CD4-positive, alpha-beta T cell treated with Interleukin-12 subunit alpha and Interleukin-12 subunit beta, for 1 hour (primary cell): ENCODE measurements around the gene IMPA2.
"Not testable (repeated sequence)": the region's sequence is repeated elsewhere in the genome, so short reads cannot be mapped to it uniquely, and the experiment has no call there.

Source experiments
- DNase-seq: peaks from one replicate; pipeline ENCODE4 v3.0.0-alpha.2; 2020

IMPA2 gene

DNA sequence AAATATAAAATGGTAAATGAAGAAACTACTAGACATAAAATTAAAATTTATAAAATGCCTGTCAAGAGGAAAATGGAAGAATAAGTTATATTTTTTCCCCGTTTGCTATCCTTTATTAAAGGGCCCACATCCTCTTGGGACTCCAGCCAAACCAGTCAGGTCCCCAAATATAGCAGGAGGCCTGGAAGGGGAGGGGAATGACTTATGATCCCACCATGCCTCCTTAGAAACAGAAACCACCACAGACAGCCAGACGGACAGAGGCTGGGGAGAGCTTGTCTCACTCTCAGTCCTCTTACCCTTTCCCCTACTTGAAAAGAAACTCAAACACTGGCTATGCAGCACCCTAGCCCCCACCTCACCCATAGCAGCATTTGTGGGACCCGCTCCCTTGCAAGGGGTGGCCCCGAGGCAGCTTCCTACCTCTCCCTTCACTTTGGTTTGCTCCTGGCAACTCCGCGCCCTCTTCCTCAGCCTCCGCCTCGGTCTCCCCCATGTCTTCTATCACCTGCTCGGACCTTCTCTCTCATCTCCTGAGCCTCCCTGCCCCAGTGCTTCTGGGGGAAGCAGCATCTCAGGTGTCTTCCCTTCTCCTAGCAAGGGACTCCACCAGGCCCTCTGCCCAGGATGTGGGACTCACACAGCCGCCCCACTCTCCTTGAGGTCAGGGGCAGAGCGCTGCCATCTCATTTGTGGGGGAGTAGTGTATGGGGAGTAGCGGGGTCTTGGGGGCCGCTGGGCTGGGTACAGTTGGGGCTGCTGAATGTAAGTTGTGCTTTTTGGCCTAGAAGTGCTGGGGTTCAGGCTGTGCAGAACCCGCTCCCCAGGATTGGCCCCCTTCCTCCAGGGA lies 75.0 kb downstream of the IMPA2 start:
- DNase-seq = no peak

DNA sequence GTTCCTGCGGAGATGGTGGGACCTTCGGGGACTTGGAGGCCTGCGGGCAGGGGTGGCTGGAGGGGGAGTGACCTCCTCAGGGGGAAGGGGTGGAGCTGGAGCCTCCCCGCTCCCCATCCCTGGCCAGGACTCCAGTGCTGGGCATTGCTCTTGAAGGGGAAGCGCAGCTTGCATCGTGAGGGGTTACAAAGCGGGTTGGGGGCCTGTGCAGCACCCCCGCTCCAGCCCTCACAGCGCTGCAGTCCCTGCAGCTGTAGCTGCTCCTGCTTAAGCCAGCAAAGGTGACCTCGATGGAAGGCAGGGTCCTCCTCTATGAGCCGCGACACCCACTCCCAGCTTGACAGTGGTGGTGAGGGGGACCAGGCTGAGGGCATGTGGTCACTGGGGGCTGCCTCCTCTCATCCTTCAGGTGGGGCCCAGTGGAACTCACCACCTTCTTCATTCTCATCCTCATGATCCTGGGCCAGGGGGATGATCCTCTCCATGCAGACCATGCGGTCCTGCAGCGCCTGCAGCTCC lies 75.6 kb downstream of the IMPA2 start:
- DNase-seq = no peak

DNA sequence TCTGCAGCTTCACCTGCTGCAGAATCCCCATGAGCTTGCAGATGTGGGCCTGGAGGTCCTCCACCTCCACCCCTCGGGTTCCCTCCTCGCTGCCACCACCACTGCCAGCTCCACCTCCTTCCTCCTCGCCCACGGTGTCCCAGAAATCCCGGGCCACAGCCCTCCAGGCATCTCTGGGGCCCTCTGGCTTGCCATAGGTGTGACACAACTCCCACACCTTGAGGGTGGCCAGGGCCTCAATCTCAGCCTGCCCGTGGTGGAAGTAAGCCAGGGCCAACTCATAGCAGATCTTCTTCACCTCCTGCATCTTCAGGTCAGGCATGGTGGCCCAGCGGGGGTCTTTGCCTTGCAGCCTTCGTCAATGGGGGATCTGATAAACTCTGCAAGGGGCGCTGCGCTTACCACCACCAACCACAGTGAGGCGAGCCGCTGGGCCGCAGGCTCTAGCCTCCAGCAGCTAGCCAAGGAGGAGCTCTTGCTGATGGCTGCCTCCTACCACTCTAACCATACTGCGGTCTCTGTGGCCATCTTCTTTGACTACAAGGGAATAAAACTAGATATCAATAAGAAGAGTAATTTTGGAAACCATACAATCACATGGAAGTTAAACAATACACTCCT lies 76.2 kb downstream of the IMPA2 start:
- no peak for DNase-seq

DNA sequence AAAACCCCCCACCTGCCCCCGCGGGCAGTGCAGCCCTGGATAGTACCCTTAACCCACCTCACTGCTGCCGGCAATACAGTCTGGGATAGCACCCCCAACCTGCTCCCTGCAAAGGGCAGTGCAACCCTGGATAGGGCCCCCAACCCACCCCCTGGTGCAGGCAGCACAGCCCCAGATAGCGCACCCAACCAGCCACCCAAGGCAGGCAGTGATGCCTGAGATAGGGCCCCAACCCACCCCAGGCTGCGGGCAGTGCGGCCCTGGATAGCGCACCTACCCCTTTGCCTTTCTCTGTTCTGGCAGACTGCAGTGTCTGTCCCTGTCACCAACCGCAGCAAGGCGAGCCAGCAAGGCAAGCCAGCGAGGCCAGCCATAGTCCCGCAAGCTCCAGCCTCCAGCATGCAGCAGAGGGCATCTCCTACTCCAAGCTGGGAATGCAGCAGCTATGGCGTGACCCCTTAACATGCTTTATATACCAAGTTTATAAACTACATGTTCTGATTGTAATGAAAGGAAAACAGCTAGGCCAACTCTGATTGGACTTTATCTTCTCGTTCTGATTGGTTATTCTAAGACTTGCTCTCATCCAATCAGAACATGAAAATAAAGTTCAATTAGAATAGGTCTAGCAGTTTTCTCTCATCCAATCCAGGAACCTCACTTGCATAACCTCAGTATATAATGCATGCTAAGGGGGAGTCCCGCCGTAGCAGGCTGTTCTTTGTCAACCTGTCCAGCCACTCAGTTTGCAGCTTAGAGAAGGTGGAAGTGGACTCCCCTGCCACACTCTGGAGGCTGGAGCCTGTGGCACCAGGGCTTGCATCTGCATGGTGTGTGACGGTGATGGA lies 78.3 kb downstream of the IMPA2 start:
- DNase-seq = no peak

DNA sequence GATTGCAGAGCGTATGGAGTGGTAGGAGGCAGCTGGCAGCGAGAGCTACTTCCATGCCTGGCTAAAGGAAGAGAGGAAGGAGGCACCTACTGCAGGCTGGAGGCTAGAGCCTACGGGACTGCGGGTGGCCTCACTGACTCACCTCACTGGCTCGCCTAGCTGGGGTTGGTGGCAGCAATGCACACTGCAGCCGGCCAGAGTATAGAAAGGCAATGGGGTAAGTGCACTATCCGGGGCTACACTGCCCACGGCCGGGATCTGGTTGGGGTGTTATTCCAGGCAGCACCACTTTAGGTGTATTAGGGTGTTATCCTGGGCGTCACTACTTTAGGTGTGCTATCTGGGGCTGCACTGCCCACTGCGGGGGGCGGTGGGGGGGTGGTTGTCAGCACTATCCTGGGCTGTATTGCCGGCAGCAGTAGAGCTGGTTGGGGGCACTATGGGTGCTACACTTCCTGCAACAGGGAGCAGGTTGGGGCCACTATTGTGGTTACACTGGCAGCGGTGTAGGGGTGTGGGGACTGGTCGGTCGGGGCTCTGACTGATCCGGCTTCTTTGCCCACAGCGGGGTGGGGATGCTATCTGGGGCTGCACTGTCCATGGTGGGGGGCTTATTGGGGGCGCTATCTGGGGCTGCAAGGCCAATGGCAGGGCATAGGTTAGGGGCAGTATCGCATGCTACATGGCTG lies 79.0 kb downstream of the IMPA2 start:
- DNase-seq = no peak

DNA sequence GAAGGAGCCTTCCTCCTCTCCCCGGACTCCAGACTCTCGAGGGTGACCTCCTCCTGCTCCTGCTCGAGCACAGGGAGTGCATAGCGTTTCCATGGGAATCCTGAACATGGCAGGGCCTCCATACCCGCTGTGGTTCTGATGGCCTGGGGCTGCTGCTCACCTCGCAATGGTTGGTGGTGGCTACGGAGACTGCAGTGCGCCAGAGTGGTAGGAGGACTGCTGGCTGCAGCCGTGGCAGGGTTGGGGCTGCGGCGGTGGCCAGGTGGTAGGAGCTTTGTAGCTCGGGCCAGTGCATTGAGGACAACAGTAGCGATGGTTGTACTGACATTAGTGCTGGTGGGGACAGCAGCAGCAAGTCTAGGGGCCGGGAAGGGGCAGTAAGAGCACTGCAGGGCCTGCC lies 80.4 kb downstream of the IMPA2 start:
- no peak for DNase-seq

DNA sequence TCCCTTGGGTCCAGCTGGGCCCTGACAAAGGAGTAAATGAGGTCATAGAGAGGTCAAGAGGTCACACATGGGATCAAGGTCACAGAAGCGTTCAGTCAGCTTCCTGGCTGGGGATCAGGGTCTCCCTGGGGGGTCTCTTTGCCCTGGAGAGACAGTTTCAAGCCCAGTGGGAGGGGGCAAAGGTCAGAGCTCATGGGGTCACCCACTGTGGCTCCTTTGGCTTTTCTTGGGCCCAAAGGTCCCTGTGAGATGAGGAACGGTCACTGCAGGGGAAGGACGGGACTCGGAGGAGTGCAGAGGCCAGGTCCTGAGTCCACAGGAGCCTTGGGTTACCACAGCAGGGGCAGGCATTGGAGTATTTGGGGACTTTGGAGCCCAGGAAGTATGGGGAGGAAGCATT lies 81.7 kb downstream of the IMPA2 start:
- DNase-seq = no peak

DNA sequence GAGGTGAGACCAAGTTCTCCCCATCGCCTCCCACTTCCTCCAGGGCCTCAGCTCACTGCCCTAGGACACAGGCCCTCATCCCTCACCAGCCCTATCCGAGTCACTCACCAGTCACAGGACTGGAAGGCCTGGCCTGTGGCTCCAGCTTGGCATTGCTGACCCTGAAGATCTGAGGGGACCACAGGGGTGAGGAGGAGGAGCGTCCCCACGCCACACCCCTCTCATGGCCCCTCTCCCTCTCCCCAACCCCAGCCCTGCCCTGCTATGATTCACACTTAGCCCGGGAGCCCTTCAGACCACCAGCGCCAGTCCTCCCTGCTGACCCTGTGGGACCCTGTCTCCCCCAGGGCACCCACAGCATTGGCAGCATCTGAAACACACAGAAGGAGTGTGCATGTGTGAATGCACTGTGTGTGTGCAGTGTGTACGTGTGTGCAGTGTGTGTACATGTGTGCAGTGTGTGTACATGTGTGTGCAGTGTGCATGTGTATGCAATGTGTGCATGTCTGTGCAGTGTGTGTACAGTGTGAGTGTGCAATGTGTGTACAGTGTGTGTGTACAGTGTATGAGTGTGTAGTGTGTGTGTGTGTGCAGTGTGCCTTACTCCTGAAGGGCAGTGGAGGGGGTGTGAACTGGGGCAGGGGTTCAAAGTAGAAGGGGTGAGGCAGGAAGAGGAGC lies 82.9 kb downstream of the IMPA2 start:
- no peak for DNase-seq

DNA sequence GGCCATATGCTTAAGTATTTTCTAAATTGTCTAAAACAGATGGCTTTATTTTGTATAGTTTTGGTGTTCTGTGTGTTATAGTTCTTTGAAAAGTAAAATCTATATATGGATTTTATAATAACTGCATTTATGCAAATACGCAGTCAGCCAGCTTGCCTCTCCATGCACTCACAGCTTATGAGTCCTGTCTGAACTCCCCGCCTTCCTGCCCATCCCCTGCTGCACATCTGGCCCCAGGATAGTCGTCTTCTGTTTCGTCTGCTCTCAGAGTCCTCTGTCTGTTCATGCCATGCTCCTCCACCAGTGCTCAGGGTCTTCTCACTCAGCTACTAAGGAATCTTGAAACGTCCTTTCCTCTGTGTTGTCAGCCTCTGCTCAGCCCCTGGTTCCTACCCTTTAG lies 84.1 kb downstream of the IMPA2 start:
- no peak for DNase-seq

DNA sequence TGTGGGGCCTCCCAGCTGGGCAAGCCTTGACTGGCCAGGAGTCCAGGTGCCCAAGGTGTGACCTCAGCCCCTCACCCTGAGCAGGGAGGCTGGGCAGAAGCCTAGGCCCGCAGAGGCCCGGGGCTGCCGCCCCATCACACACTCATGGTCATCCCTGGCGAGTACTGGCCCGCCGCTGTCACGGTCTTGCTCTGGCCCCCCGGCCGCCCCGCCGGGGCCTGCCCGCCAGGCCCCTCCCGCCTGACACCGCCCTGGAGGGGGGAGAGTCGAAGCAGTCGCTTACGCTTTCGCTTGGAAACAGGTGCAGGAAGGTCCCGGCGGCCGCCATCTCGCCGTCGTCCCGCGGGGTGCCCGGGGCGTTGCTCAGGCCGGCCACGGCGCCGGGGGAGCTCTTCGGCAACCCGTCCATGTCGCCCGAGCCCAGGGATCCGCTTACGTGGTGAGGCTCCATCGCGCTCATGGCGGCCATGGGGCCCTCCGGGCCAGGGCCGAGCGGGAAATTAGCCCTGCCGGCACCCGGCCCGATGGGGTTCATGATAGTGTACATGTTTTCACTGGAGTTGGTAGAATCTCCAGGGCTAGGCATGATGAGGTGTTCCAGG lies 85.7 kb downstream of the IMPA2 start:
- no peak for DNase-seq

DNA sequence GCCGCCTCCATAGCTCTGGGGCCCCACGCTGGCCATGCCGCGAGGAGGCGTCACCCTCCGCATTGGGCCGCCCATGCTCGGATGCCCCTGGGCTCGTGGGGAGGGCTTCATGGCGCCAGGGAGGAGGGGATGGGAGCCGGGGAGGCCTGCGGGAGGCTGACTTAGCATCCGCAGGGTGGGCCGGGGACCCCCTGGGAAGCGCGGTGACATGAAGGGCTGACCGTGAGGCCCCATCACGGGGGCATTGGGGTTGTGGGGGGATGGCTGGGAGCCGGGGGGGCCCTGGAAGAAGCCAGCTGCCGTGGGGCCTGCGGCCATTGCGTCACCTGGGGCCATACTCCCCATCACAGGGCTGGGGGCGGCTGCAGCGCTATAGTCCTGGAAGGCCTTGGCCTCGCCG lies 86.4 kb downstream of the IMPA2 start:
- DNase-seq = no peak

DNA sequence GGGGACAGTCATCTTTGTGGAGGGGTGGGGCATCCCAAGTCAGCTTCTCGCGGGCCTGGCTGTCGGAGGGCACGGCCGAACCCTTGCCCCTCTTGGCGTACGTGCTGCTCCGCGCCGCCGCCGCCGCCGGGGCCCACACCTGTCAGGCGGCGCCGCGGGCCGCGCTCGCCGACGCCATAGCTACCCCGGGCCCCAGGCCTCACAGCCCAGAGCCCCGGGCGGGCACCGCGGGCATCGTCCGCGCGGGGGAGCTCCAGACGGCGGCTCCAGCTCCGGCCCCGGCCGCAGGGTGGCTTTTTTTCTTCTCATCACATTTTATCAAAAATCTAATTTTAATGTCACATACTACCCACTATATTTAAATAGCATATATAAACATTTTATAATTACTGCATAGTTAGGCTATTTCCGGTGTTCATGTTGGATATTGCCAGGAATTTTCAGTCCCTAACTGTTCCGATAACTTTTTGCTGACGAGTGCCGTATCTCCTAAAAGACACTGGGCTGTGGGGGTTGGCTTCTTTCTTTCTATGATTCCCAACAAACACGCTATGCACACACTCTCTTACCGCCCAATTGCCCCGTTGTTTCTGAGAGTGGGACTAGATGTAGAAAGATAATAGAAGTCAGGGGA lies 87.1 kb downstream of the IMPA2 start:
- not testable (repeated sequence) for DNase-seq

DNA sequence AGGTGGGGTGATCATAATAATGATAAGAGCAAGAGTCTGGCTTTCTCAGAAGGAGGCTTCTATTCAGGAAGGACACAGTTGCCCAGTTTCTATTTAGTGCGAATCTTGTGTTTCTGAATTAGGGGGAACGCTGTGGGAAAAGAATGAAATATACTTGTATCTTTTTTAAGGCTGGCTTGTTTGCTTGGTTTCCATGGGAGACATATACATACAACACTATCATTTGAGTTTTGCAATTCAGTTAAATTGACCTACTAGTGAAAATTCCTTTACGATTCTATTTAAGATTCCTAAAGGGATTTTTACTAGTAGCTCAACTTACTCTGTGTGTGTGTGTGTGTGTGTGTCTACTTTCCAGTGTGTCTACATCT lies 87.6 kb downstream of the IMPA2 start:
- no peak for DNase-seq

DNA sequence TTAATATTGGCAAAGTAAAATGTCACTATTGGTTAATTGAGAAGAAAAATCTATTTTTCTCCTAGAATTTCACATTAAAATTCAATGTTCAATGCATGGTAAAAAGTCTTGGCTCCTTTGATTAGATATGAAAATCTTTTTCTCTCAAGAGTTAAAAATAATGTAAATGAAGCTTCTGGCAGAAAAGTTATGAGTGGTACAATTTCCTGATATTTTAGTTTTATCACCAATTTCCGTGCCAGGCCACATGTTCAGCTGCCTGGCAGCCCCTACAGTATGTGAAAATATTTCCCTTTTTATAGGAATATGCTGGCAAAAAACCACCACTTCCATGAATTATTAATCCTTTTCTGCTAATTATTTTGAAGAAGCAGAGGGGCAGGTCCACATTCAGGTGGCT lies 89.8 kb downstream of the IMPA2 start:
- DNase-seq = not testable (repeated sequence)

DNA sequence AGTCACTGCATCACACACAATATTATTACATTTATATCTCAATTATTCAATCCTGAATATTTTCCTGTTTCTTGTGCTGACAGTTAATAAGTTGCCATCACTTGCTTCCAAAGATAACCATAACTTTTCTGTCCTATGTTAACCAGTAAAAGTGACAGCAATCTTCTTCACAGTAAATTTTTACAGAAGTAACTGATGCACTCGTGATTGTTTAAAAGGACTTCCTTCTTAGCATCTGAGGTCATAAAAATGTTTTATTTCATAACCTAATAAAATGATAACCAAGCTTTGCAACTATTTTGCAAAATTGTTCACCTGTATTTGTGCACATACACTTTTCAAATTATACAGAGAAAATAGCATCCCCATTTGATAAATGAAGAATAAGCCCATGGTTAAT lies 91.7 kb downstream of the IMPA2 start:
- no peak for DNase-seq

DNA sequence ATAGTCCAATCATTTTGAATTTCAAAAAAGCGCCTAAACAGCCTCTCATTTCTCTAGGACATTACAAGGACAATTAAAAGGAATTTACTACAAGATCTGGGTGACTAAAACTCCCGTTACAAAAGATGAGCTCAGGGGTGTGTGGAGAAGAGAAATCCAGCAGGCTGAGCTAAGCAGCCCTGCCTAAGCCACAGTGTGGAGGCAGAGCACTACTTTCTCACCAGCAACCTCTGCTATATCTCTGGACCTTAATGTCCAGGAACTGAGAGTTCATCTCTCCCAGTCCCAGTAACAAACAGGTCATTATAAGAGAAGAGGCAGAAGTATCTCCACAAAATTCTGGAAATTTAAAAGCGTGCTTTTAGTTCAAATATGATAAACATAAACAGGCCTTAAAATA lies 93.4 kb downstream of the IMPA2 start:
- no peak for DNase-seq

DNA sequence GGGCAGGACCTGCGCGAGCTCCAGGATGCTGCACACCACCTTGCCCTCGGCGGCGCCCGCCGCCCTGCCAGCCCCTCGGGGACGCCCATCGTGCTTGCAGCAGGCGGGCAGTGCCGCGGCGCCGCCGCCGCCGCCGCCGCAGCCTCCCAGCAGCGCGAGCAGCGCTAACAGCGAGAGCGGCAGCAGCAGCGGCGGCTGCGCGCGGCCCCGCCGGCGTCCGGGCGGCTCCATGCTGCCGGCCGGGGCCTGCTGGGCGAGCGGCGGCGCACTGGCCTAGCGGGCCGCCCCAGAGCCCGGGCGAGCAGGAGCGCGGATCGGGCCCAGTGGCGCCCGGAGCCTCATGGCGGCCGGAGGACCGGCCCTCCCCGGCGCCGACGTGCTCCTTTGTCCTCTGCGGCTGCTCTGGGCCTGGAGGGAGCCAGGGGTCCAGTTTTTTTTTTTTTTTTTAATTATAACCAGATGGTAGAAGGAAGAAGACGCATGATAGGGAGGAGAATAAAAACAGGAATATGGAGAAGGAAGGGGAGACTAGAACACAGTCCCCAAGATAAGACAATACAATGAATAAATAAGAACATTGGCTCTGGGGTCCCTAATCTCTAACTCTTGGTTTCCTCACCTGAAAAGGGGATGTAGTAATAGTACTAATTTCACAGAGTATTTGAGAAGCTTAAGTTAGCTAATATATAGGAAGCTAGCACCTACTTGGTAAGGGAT lies 95.3 kb downstream of the IMPA2 start:
- DNase-seq = no peak

DNA sequence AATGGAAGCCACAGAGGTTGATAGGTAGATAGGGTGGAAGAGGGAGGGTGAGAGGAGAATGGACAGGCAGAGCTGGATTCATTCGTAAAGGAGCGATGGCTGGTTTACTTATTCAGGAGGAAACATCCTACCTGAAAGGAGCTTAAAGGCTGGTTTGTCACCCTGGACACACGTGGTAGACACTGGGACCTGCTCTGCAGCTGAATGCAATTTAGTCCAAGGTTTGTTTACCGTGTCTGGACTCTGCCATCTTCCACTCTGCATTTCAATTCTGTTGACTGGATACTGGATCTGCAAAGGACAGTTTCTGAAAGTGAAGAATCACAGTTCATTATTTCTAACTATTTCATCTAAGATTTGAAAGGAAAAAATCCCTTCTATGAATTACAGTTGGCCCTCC lies 96.7 kb downstream of the IMPA2 start:
- DNase-seq = not testable (repeated sequence)

DNA sequence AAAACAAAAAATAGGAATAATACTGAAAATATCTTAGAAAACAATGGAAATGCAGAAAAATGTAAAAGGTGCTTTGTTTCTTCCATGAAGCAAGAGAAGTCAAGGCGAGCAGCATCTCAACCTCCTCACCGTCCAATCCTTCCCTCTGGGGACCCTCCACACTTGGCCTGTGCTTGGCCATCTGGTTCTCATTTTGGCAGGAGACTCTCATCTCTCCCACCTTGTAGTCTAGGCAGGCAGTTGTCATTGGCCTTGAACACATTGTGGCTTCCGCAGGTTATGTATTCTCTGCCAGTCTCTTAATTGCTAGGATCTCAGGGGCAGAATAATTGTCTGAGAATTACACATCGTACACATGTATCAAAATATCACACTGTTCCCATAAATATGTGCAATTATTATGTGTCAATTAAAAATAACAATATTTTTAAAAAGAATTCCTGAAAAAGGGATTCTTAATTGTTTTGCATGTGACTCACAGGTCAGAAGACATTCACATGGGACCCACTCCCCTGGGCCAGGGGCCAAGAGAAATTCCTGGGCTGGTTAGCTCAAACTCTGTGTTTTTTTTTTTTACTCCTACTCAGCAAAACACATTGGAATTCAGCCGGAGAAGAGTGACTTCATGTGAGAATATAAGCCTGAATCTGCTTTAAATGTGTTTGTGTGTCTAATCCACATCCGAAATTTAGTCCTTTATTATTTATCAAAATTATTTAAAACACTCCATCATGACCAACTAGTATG lies 98.4 kb downstream of the IMPA2 start:
- no peak for DNase-seq
